Epithelial cell of prostate (primary cell): ENCODE measurements around the gene CAMK2B.

Source experiments
- DNase-seq: peaks from one replicate; pipeline ENCODE4 v3.0.0-alpha.2; 2011; ENCODE audit warnings: low read depth, low spot score
- H3K27ac ChIP-seq: fragments of 450-650 bp; 2 replicates; pipeline ENCODE4 v1.5.1; 2017; ENCODE audit warnings: mild to moderate bottlenecking

Gene CAMK2B

DNA sequence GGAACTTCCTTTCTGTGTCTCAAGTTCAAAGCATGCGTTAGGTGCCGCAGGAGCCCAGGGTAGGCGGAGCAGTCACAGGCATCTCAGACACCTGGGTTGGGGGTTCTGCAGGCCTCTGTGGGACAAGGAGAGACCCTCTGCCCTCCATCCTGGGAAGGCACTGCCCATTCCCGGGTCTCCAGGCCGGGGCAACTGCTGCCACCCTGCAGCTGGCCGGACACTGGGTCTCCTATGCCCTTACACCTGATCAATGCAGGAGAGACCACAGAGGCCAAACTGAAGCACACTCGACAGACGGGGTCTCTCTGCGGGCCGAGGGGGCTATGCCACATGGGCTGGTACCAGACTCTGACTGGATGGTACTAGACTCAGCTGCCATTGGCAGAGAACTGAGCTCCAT lies 87.7 kb downstream of the CAMK2B start:
- no peak overlapping the region for H3K27ac ChIP-seq
- DNase-seq, result no peak

GRCh38 chr7:44236333-44236728 lies 89.1 kb downstream of the CAMK2B start:
- H3K27ac ChIP-seq, result no peak overlapping the region
- no peak for DNase-seq

DNA sequence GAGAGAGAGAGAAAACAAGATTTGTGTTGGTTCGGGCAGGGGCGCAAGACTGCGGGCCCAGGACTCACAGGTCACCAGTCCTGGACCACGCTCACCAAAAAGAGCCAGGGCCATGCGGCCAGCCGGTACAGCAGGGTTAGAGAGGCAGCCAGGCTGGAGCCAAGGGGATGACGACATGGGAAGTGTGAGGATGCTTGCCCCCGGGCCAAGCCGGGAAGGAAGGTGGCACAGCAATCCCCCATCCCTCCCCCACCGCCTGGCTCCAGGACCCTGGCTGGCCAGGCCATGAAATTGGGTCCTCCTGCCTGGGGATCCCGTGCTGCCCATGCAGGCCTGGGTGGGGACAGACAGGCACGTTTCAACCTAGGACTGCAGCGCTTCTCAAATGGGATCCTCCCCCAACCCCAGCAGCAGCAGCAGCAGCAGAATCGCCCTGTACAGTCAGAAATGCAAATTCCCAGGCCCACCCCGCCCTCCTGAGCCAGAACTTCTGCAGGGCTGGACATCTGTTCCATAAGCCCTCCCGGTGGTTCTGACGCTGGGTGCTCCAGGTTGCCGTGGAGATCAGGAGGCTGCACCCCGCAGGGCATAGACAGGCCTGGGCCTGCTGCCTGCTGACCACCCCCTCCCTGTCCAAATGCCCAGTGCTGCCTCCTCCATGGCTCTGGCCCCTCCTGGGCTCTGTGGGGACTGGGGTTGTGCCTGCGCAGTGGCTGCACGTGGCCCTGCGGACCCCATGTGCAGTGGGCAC lies 89.6 kb downstream of the CAMK2B start:
- no peak overlapping the region for H3K27ac ChIP-seq
- no peak for DNase-seq

GRCh38 chr7:44235066-44235465 lies 90.3 kb downstream of the CAMK2B start:
- no peak for DNase-seq
- H3K27ac ChIP-seq, result no peak overlapping the region

DNA sequence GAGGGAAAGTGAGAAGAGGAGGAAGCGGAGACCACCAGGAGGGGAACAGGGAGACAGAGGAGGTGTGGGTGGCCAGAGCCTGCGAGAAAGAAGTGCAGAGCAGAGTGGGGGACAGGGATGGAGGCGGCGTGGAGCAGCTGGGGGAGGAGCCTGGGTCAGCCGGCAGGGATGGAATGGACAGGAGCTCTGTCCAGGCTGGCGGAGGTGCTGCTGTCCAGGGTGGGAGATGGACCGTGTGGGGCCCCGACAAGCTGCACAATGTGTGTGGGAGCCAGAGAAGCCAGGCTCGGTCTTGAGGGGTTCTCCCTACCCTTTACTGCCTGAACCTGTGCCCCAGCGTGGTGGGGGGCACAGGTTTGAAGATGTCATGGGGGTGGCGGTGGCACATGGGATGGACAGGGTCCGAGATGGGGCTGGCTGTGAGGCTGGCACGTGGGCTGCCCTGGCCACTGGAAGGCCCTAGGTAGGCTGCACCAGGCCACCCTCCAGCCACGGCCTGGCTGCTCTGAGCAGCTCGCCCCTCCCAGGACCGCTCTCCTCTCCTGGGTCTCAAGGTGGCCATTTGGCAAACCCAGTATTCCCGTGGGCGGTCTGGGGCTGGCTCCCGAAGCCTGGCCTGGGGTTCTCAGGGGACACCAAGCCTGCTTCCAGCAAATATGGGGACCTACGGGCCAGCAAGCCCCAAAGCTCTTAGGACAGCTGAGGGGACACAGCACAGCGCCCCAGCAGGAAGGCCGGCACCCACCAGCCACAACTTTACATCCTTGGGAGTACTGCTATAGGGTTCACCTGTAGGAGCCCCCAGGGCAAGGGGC lies 92.3 kb downstream of the CAMK2B start:
- H3K27ac ChIP-seq, result no peak overlapping the region
- no peak for DNase-seq

DNA sequence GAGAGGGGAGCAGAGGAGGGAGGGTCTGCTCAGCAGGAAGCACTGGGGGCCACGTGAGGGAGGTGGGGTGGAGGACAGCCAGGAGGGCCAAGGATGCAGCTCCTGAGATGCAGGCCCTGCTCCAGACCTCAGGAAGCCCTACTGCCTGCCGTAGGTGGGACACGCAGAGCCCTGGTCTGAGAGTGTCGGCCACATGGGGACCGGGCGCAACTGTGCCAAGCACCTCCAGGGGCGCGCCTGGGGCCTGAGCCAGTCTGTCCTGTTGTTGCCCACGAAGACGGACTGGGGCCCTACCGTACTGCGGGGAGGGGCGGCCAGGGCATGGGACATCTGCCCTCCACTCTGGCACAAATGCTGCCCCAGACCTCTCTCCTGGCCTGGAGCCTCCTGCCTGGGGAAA lies 93.0 kb downstream of the CAMK2B start:
- DNase-seq, result no peak

DNA sequence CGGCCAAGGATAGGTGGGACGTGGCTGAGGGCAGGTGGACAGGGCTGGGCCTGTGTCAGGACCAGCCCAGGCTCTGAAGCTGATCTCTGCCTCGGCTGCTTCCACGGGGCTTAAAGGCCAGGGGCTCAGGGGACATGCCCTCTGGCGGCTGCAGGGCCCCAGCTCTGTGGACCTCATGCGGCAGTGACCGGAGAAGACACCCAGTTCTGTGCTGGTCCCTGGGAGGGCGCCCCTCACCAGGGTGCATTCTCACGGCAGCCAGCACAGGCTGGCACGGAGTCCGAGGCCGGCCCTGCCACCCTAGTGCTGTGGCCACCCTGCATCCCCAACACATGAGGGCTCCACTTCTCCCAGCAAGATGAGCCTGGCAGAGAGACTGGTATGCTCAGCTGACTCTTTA lies 94.3 kb downstream of the CAMK2B start:
- no peak overlapping the region for H3K27ac ChIP-seq

More for the DNA sequence above, 93.0 kb downstream of the CAMK2B start:
- H3K27ac ChIP-seq, result no peak overlapping the region

GRCh38 chr7:44230286-44230685 lies 95.1 kb downstream of the CAMK2B start:
- DNase-seq, result no peak
- no peak overlapping the region for H3K27ac ChIP-seq

More for the DNA sequence above, 94.3 kb downstream of the CAMK2B start:
- no peak for DNase-seq

GRCh38 chr7:44229546-44230105 lies 95.8 kb downstream of the CAMK2B start:
- no peak for DNase-seq
- H3K27ac ChIP-seq, result no peak overlapping the region

- no peak for DNase-seq
- no peak overlapping the region for H3K27ac ChIP-seq
Observed at GRCh38 chr7:44228571-44229350, 96.6 kb downstream of the CAMK2B start.

DNA sequence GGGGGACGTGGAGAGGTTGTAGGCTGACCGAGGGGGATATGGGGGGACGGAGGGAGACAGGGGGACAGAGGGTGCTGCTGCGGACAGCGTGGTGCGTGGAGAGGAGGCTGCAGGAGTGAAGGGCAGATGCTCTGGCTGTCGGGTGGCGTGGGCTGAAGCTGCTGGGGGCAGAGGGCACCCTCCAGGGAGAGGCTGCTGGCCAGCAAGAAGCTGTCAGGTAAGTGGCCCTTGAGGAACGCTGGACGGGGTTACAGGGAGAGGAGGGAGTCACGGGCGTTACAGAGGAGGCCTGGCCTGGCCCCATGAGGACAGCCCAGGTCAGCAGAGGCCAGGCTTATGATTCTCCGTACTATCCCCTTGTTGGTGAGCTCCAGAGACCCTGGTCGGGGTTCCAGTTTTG lies 97.5 kb downstream of the CAMK2B start:
- no peak for DNase-seq
- H3K27ac ChIP-seq, result no peak overlapping the region

GRCh38 chr7:44226396-44226753 lies 99.0 kb downstream of the CAMK2B start:
- no peak overlapping the region for H3K27ac ChIP-seq
- DNase-seq, result no peak

DNA sequence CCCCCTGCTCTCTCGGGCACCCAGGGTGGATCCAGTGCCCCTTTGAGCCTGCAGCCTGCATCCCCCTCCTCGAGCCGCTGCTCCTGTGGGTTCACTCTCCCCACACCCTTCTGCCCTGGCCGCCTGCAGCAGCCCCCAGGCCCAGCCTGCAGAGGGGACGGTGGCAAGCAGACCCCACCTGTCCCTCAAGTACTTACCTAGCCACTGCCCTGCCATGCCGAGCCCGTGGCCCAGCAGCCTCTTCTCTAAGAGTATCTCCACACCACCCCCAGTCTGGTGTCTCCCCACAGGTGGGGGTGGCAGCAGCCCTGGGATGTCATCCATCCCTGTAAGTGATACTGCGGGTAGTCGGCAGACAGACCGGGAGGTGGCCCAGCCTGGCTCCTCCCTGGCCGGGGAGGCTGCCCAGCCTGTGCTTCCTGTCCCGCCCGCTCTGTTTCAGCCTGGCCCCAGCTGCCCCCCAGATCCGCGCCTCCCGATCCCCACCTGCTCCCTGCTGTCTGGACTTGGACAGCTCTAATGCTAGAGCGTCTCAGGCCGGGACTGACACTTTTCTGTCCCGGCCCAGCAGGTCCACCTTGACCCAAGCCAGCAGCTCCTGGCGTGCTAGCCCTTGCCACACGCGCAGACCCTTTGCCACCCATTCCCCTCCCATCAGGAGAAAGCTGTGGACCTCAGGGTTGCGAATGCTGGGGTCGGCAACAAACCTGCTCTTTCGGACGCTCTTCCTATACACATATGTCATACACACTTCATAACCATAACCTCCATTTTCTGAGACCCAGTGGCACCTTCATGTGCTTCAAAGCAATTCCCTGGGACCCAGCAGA lies 99.6 kb downstream of the CAMK2B start:
- DNase-seq, result no peak
- no peak overlapping the region for H3K27ac ChIP-seq

GRCh38 chr7:44224974-44225565 lies 100.3 kb downstream of the CAMK2B start:
- no peak for DNase-seq
- H3K27ac ChIP-seq, result no peak overlapping the region

DNA sequence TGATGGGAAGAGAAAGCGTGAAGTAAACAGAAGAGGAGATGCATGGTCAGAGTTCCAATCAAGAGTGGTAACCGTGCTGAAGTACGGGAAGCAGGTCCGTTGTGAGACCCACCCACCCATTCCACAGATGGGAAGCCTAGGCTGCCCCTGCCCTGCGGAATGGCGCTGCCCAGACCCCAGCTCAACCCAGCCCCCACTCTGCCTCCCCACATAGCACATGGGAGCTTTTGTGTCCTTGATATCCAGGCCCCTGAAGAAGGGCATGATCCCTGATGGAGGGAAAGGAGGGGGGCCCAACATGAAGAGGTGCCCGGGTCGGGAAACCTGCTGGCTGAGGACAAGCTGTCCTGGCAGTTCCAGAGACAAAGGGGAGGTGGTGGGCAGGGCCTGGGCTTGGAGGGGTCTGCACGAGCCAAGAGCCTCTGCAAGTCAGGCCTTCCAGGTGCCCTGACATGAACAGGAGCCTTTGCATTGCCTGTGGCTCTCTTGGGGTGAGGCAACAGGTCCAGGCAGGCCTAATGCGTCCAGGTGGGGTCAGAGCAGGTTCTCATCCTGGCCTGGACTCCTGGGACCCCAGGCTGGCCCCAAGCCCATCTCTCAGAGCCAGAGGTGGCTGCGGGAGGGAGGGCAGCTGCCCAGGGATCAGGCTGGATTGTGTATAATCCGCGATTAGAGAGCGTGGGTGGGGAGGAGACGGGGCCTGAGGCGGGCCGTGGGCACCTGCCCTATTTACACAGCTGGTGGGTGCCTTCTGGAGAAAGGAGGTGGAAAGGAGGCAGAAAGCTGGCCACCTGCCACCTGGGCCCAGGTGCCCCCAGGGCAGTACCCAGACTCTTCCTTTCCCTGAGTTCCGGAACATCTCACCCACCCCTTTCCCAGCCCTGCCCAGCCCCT lies 101.1 kb downstream of the CAMK2B start:
- DNase-seq, result no peak
- H3K27ac ChIP-seq, result no peak overlapping the region

GRCh38 chr7:44223362-44224079 lies 101.9 kb downstream of the CAMK2B start:
- no peak for DNase-seq

GRCh38 chr7:44222776-44223261 lies 102.6 kb downstream of the CAMK2B start:
- H3K27ac ChIP-seq, result no peak overlapping the region
- no peak for DNase-seq

More at GRCh38 chr7:44223362-44224079, 101.9 kb downstream of the CAMK2B start:
- H3K27ac ChIP-seq, result no peak overlapping the region

DNA sequence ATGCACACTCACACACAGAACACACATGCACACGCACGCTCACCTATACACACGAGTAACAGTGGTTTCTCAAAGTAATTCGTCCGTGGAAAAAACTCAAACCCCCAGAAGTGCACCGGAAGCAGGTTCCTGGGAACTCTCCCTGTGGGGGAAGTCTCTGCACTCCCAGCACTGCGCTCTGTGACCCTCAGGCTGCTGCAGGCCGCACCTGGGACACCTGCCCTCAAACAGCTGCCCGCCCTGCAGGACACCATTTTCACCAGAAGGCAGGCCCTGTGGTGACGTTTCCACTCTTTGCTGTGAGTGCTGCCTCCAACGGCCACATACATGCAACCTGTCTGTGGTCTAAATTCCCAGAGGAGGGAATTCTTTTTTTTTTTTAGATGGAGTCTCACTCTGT lies 103.3 kb downstream of the CAMK2B start:
- DNase-seq, result no peak
- H3K27ac ChIP-seq, result no peak overlapping the region
